Measurements from ENCODE around the gene ATP6V1G2.

ATP6V1G2 gene

GRCh38 chr6:31586599-31587281, 40.3 kb upstream of the ATP6V1G2 start:
- Histone ChIP-seq H3K4me3 (ENCODE audit: low read depth, low read length) (no peak overlapping the region), H3K27me3 (ENCODE audit: insufficient read depth, low read depth, severe bottlenecking) (no peaks in the 10 kb centered on the region), H3K9me3 (ENCODE audit: severe bottlenecking) (no peaks in the 10 kb centered on the region), H3K27ac (no peak overlapping the region), H3K36me3 (no peaks in the 10 kb centered on the region)
- TF ChIP-seq CTCF (IDR thresholded peaks at IDR 0.05; ENCODE audit: low read depth, low read length) = no peak
- DNase-seq = no peak

GRCh38 chr6:31586008-31586407, 39.6 kb upstream of the ATP6V1G2 start, which contains the start of gene LST1:
TSS of gene LST1 (plus strand) at chr6:31586277. CDS start at chr6:31587300, 1,023 bp downstream.
- no peaks in the 10 kb centered on the region for H3K36me3 ChIP-seq
- no peak within 1 kb of the TSS for H3K27ac ChIP-seq
- no peak for TF ChIP-seq CTCF (IDR thresholded peaks at IDR 0.05; ENCODE audit: low read depth, low read length)
- no peak for DNase-seq
- no peaks in the 10 kb centered on the region for H3K27me3 ChIP-seq (ENCODE audit: insufficient read depth, low read depth, severe bottlenecking)
- no peak within 1 kb of the TSS for H3K4me3 ChIP-seq (ENCODE audit: low read depth, low read length)
- no peaks in the 10 kb centered on the region for H3K9me3 ChIP-seq (ENCODE audit: severe bottlenecking)

GRCh38 chr6:31585491-31585890, 39.1 kb upstream of the ATP6V1G2 start:
- peak; percentile 88 for TF ChIP-seq CTCF (IDR thresholded peaks at IDR 0.05; ENCODE audit: low read depth, low read length)
- H3K9me3 ChIP-seq (ENCODE audit: severe bottlenecking) = no peaks in the 10 kb centered on the region
- peak; percentile 52 for DNase-seq
- no peak overlapping the region for H3K27ac ChIP-seq
- H3K4me3 ChIP-seq (ENCODE audit: low read depth, low read length) = no peak overlapping the region
- H3K27me3 ChIP-seq (ENCODE audit: insufficient read depth, low read depth, severe bottlenecking) = no peaks in the 10 kb centered on the region
- no peaks in the 10 kb centered on the region for H3K36me3 ChIP-seq

GRCh38 chr6:31582230-31582643, 35.8 kb upstream of the ATP6V1G2 start, which contains the start of gene LTB:
TSS of gene LTB (minus strand) at chr6:31582424. CDS start at chr6:31582417, 7 bp downstream.
- H3K27me3 ChIP-seq (ENCODE audit: insufficient read depth, low read depth, severe bottlenecking) = no peaks in the 10 kb centered on the region
- no peaks in the 10 kb centered on the region for H3K9me3 ChIP-seq (ENCODE audit: severe bottlenecking)
- DNase-seq = no peak
- no peaks in the 10 kb centered on the region for H3K36me3 ChIP-seq
- no peak for TF ChIP-seq CTCF (IDR thresholded peaks at IDR 0.05; ENCODE audit: low read depth, low read length)
- H3K4me3 ChIP-seq (ENCODE audit: low read depth, low read length) = peak within 1 kb of the TSS; percentile 76
- H3K27ac ChIP-seq = no peak within 1 kb of the TSS; the same call in 1 of the 2 replicates

- Histone ChIP-seq H3K9me3 (ENCODE audit: severe bottlenecking) (no peaks in the 10 kb centered on the region), H3K36me3 (no peaks in the 10 kb centered on the region), H3K27ac (no peak overlapping the region; the same call in 1 of the 2 replicates), H3K27me3 (ENCODE audit: insufficient read depth, low read depth, severe bottlenecking) (no peaks in the 10 kb centered on the region), H3K4me3 (ENCODE audit: low read depth, low read length) (peak overlapping the region; percentile 76)
- no peak for DNase-seq
- TF ChIP-seq CTCF (IDR thresholded peaks at IDR 0.05; ENCODE audit: low read depth, low read length) = no peak
Observed at GRCh38 chr6:31581434-31582229, 35.2 kb upstream of the ATP6V1G2 start.
